Stomach (tissue), 9 donors: Measurements from ENCODE around the gene LOXL1. TPM values are rescaled to one million over a fixed set of nuclear protein-coding genes. Genes with fewer than 3 reads are reported as not detected.
A peak's percentile ranks its signal among the peaks of the same experiment; 100 is the strongest.

Source experiments
- DNase-seq, 2 donors: peaks; one replicate each; pipeline versions ENCODE4 v3.0.0 to v3.0.0-alpha.2; 2013 to 2019
- H3K27ac ChIP-seq, 5 donors: fragments of 200-600 bp in 4 of 5; sonication (generic) in 4 of 5; one replicate each; pipeline ENCODE4 v1.5.1; 2013 to 2019; ENCODE audit warnings: mild to moderate bottlenecking in 1 of 5, moderate library complexity in 1 of 5
- H3K27me3 ChIP-seq, 3 donors: fragments of 200-600 bp; sonication (generic); one replicate each; pipeline ENCODE4 v1.5.1; 2017 to 2019; ENCODE audit warnings: mixed run types in 1 of 3
- H3K36me3 ChIP-seq, 4 donors: fragments of 200-600 bp; sonication (generic); 1 replicate in 3 of 4; 2 replicates in 1 of 4; pipeline ENCODE4 v1.5.1; 2016 to 2019
- H3K4me1 ChIP-seq, 4 donors: fragments of 200-600 bp; sonication (generic); one replicate each; pipeline ENCODE4 v1.5.1; 2016 to 2019
- H3K4me3 ChIP-seq, 4 donors: fragments of 200-600 bp; sonication (generic) in 3 of 4; one replicate each; pipeline ENCODE4 v1.5.1; 2016 to 2019; ENCODE audit warnings: mild to moderate bottlenecking in 1 of 4
- H3K9me3 ChIP-seq, 4 donors: fragments of 200-600 bp; sonication (generic); one replicate each; pipeline ENCODE4 v1.5.1; 2016 to 2019
- EP300 ChIP-seq: sonication (generic); formaldehyde crosslinking; IDR thresholded peaks from one replicate; pipeline ENCODE4 v1.6.1; 2017; ENCODE audit warnings: antibody characterized with exemption
- POLR2A ChIP-seq, 4 donors: fragments of 450-650 bp; IDR thresholded peaks; one replicate each; pipeline ENCODE4 v1.6.1; 2016; ENCODE audit warnings: antibody characterized with exemption in 4 of 4, control low read depth in 2 of 4, mild to moderate bottlenecking in 1 of 4, moderate library complexity in 1 of 4
- POLR2AphosphoS5 ChIP-seq, 3 donors: sonication (generic); formaldehyde crosslinking; IDR thresholded peaks; one replicate each; pipeline ENCODE4 v1.6.1; 2016; ENCODE audit warnings: antibody characterized with exemption in 3 of 3
- WGBS, 5 donors: extraction: QIAGEN DNeasy Blood & Tissue Kit in 3 of 5; methylation state at CpG; one replicate each; pipeline versions ENCODE4 v1.1.5 to v1.1.7; 2013 to 2018; 5-methylcytosine and 5-hydroxymethylcytosine counted together
- intact Hi-C: fragments of 100-400 bp; cut with DNase I; formaldehyde crosslinking; loops from one replicate; pipeline ENCODE4 v1.15.1; 2023; ENCODE audit warnings: low total_unique reads
- polyA plus RNA-seq, 3 donors: library from polyadenylated mRNA; stranded (reverse); fragments of 200-250 nt; gene quantifications; one replicate each; pipeline ENCODE4 v1.2.3, GENCODE V29; 2013
- total RNA-seq, 5 donors: library from RNA; depleted of rRNA; stranded (reverse); fragments of >200 nt; gene quantifications; one replicate each; pipeline versions ENCODE4 v1.1.0 to v1.2.3, GENCODE V29; 2014 to 2016
- TF ChIP-seq, protein P1 (sequence below), 7 experiments: fragments of 450-650 bp in 4 of 7; fragments of 200-600 bp in 3 of 7; sonication (generic) in 3 of 7; IDR thresholded peaks; one replicate each; pipeline ENCODE4 v1.5.1; 2016 to 2019; ENCODE audit warnings: antibody characterized with exemption in 7 of 7, control low read depth in 2 of 7, mild to moderate bottlenecking in 1 of 7
- donor health status: healthy with polysubstance abuse.
- donor health status: Bipolar disorder and iron deficiency.
- donor health status: healthy.

LOXL1 gene
- total and polyA plus RNA-seq, 8 donors = 5.2 to 48.4 (median 19.9) TPM

DNA sequence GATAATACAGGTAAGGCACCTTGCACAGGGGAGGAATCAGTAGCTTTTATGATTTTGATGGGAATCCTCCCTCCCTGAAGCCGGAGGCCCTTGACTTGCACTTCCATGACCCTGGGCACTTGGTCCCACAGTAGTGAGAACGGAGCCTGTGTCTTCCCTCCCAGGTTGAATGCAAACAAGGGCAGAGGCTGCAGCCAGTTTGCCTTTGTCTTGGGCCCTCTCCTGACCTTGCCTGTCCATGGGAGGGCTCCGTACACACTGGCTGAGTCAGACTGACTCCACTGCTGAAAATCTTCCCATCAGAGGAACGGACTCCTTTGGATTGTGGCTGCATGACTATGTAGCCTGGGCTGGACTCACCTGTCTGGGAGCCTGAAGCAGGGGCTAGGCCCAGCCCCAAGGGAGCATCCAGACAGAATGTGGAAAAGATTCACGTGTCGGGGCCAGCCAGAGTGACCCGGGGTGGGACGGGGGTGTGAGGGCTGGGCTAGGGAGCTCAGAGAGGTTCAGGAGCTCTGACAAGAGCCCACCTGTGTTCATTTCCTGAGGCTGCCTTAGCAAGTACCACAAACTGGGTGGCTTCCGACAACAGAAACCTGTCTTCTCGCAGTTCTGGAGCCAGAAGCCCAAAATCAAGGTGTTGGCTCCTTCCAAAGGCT, 43.4 kb upstream of the LOXL1 start:
- H3K27ac ChIP-seq = no peak overlapping the region
- no peaks in the 10 kb centered on the region for H3K4me1 ChIP-seq
- no peak overlapping the region for H3K4me3 ChIP-seq
- H3K27me3 ChIP-seq = peaks cover 0 to 16% (median 0%) of the 10 kb centered on the region in 3 donors
- 79 to 86% (median 85%) methylated on average over 10 of the region's 10 CpGs for WGBS, 5 donors
- peak in 1 of 2 donors; percentile 22 for DNase-seq
- H3K36me3 ChIP-seq = no peaks in the 10 kb centered on the region
- TF ChIP-seq POLR2AphosphoS5 (IDR thresholded peaks at IDR 0.05) = no peak
- no peak for TF ChIP-seq POLR2A (IDR thresholded peaks at IDR 0.05)
- TF ChIP-seq EP300 = no peak
- TF ChIP-seq, protein P1, sequence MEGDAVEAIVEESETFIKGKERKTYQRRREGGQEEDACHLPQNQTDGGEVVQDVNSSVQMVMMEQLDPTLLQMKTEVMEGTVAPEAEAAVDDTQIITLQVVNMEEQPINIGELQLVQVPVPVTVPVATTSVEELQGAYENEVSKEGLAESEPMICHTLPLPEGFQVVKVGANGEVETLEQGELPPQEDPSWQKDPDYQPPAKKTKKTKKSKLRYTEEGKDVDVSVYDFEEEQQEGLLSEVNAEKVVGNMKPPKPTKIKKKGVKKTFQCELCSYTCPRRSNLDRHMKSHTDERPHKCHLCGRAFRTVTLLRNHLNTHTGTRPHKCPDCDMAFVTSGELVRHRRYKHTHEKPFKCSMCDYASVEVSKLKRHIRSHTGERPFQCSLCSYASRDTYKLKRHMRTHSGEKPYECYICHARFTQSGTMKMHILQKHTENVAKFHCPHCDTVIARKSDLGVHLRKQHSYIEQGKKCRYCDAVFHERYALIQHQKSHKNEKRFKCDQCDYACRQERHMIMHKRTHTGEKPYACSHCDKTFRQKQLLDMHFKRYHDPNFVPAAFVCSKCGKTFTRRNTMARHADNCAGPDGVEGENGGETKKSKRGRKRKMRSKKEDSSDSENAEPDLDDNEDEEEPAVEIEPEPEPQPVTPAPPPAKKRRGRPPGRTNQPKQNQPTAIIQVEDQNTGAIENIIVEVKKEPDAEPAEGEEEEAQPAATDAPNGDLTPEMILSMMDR (IDR thresholded peaks at IDR 0.05) = no peak
- H3K9me3 ChIP-seq = no peaks in the 10 kb centered on the region
- intact Hi-C loops = no loop called here

DNA sequence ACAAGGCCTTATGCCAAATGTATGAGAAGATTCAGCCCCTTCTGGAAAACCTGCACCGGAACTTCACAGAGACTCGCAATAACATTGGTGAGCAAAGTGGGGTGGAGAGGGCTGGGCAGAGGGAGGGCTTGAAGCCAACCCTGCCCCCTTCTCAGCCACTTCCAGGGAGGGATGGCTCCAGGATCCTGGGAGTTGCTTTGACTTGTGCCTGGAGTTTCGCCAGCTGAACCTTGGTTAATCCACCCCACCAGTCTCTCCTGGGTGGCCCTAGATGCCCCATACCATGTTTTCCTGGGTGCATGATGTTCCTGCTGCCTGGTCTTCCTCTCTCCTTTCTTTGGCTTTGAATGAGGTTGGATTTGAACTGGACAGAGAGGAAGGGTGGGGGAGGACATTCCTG, 42.1 kb upstream of the LOXL1 start:
- no peak overlapping the region for H3K4me3 ChIP-seq
- no peaks in the 10 kb centered on the region for H3K36me3 ChIP-seq
- no peak overlapping the region for H3K27ac ChIP-seq
- peaks cover 0 to 20% (median 0%) of the 10 kb centered on the region in 3 donors for H3K27me3 ChIP-seq
- H3K4me1 ChIP-seq = no peaks in the 10 kb centered on the region
- H3K9me3 ChIP-seq = no peaks in the 10 kb centered on the region
- intact Hi-C loops = no loop called here
- peak in 1 of 2 donors; percentile 14 for DNase-seq
- WGBS, 5 donors = 59 to 79% (median 71%) methylated on average over 3 of the region's 3 CpGs
- TF ChIP-seq EP300 (no peak), POLR2AphosphoS5 (IDR thresholded peaks at IDR 0.05) (no peak), POLR2A (IDR thresholded peaks at IDR 0.05) (no peak)
- TF ChIP-seq, protein P1 (IDR thresholded peaks at IDR 0.05) = no peak

DNA sequence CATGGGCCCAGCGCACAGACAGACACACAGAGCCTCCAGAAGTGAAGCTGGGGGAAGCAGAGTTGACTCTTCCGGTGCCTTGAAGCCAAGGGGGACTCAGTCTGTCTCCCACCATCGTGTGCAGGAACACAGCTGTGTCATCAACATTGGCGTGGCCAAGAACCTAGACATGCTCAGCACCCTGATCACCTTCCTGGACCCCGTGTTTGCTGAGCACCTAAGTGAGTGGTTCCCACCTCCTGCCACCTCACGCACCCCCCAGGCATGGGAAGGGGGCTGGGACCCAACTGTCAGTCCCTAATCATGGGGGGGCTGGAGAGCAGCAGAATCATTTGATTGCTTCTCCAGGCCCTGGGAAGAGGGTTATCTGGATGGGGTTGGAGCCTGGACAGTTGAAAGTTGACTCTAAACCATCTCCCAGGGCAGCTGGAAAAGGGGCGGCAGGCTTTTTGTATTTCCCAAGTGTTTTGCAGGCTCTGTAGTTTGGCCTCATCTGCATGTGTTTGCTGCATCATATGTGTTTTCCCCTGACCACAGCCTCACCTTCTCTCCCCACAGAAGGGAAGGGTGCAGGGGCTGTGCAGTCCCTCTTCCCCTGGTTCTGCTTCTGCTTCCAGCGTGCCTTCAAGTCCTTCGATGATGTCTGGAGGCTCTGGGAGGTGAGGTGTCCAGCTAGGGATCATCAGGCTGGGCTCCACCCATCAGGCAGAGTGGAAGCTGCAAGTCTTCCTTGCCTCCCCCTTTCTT, 40.1 kb upstream of the LOXL1 start:
- TF ChIP-seq POLR2AphosphoS5 (IDR thresholded peaks at IDR 0.05) (no peak), EP300 (no peak), POLR2A (IDR thresholded peaks at IDR 0.05) (no peak)
- no peak overlapping the region for H3K4me3 ChIP-seq
- peaks cover 0 to 25% (median 0%) of the 10 kb centered on the region in 3 donors for H3K27me3 ChIP-seq
- DNase-seq = peak in 1 of 2 donors; percentile 2
- H3K27ac ChIP-seq = no peak overlapping the region
- 81 to 91% (median 86%) methylated on average over 9 of the region's 9 CpGs for WGBS, 5 donors
- H3K9me3 ChIP-seq = no peaks in the 10 kb centered on the region
- intact Hi-C loops = no loop called here
- no peaks in the 10 kb centered on the region for H3K36me3 ChIP-seq
- H3K4me1 ChIP-seq = no peaks in the 10 kb centered on the region

DNA sequence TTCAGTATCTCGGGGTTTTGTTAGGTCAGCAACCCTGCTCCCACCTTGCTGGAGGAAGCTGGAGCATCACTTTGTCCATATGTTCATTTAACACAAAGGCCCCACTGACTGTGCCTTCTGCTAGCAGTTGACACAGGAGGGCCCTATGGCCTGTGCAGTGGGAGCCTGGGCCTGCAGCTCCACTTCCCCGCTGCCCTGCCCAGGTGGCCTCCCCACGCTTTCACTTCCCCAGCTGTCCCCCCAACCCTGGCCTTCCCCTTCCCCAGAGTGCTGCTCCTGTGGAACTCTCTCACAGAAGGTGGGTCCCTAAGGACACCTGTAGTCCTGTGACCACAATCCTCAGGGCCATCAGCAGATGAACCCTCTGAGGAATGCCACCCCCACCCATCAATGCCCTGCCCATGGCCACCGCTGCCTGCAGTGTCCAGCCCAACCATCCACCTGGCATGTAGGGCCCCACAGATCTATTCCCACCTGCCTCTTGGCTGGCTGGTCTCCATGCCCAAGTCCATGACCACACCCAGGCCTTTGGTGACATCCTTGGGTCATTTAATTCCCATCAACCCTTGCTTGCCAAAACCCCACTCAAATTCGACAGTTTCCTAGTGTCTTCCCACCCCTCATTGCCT, 39.4 kb upstream of the LOXL1 start:
- Histone ChIP-seq H3K4me3 (no peak overlapping the region), H3K9me3 (peaks cover 0 to 2% (median 0%) of the 10 kb centered on the region in 4 donors), H3K27me3 (peaks cover 0 to 23% (median 0%) of the 10 kb centered on the region in 3 donors), H3K27ac (no peak overlapping the region), H3K36me3 (no peaks in the 10 kb centered on the region), H3K4me1 (no peaks in the 10 kb centered on the region)
- TF ChIP-seq, protein P1 (IDR thresholded peaks at IDR 0.05) = no peak
- TF ChIP-seq POLR2A (IDR thresholded peaks at IDR 0.05) (no peak), EP300 (no peak), POLR2AphosphoS5 (IDR thresholded peaks at IDR 0.05) (no peak)
- DNase-seq = no peak
- intact Hi-C loops = no loop called here
- WGBS, 5 donors = 83 to 89% (median 86%) methylated on average over 5 of the region's 5 CpGs
